ENCODE results near the gene CDC20B.
"Not testable (repeated sequence)": the region's sequence is repeated elsewhere in the genome, so short reads cannot be mapped to it uniquely, and the experiment has no call there.

CDC20B gene

GRCh38 chr5:55104036-55104772 is 68.8 kb downstream of the CDC20B start:
- no peak for DNase-seq

GRCh38 chr5:55102348-55102747 is 70.6 kb downstream of the CDC20B start, which contains the start of gene GZMA:
TSS of gene GZMA (plus strand) at chr5:55102646. CDS start at chr5:55102683, 37 bp downstream.
- no peak for DNase-seq

- no peak for DNase-seq
Measured at GRCh38 chr5:55101556-55102276, 71.3 kb downstream of the CDC20B start.

GRCh38 chr5:55101148-55101547 is 71.8 kb downstream of the CDC20B start:
- not testable (repeated sequence) for DNase-seq

GRCh38 chr5:55096861-55097260 is 76.1 kb downstream of the CDC20B start:
- no peak for DNase-seq

- DNase-seq: no peak
Measured at GRCh38 chr5:55096182-55096581, 76.8 kb downstream of the CDC20B start.

- DNase-seq: not testable (repeated sequence)
Measured at GRCh38 chr5:55091011-55091410, 82.0 kb downstream of the CDC20B start.

GRCh38 chr5:55089301-55089700 is 83.7 kb downstream of the CDC20B start:
- not testable (repeated sequence) for DNase-seq

- no peak for DNase-seq
Measured at GRCh38 chr5:55081541-55081940, 91.4 kb downstream of the CDC20B start.

GRCh38 chr5:55073211-55073610 is 99.8 kb downstream of the CDC20B start:
- DNase-seq: no peak

GRCh38 chr5:55072666-55073065 is 100.3 kb downstream of the CDC20B start:
- no peak for DNase-seq

- no peak for DNase-seq
Measured at GRCh38 chr5:55071413-55071812, 101.6 kb downstream of the CDC20B start.

GRCh38 chr5:55070968-55071367 is 102.0 kb downstream of the CDC20B start:
- no peak for DNase-seq

GRCh38 chr5:55066277-55066676 is 106.7 kb downstream of the CDC20B start:
- no peak for DNase-seq

GRCh38 chr5:55064523-55064922 is 108.5 kb downstream of the CDC20B start:
- DNase-seq: no peak

- no peak for DNase-seq
Measured at GRCh38 chr5:55063899-55064298, 109.1 kb downstream of the CDC20B start.

- no peak for DNase-seq
Measured at GRCh38 chr5:55063220-55063863, 109.6 kb downstream of the CDC20B start.
